GM20431 (cell line): Measurements from ENCODE around the gene NFX1.

Experiments used
- in situ Hi-C: fragments of 300-500 bp; cut with MseI, MboI; formaldehyde crosslinking; loops from one replicate; pipeline ENCODE4 v1.15.0; 2020; ENCODE audit warnings: low sequenced_read_pairs; ENCODE audit not compliant: unreplicated experiment

Gene NFX1

DNA sequence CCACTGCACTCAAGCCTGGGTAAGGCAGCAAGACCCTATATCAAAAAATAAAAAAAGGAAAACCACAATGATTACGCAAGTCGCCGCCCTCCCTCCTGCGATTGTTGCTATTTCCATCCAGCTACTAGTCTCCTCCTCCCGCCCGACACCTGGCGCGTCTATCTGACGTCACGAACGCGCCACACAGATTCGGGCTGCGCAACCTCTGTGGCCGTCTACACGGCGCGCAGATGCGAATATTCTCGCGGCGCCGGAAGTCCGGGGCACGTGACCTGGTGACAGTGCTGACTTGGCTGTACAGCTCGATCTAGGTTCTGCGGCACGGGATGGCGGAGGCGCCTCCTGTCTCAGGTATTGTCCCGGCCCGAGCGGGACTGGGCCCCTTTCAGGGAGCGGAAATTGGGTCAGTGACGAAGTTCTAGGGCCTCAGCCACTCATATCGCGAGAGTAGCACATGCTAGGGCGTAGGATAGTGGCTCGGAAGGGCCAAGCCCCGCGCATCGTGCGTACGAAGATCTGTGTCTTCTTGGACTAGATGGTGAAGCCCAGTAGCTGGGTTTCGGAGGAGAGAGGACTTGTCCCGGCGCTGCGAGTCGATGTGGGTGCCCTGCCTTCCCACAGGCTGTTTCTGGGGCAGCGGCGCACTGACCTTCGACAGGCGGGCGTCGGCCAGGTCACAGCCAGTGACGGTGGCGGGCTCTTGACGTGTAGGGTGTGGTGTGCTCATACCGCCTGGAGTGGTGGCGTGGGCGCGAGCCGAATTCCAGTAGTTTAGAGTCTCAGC lies at the start of gene NFX1:
Gene NFX1 (plus strand): TSS at position 270 of the 784 bp plus-strand sequence. CDS start 57 bp downstream, at position 327.
- in situ Hi-C loops: no loop called here

DNA sequence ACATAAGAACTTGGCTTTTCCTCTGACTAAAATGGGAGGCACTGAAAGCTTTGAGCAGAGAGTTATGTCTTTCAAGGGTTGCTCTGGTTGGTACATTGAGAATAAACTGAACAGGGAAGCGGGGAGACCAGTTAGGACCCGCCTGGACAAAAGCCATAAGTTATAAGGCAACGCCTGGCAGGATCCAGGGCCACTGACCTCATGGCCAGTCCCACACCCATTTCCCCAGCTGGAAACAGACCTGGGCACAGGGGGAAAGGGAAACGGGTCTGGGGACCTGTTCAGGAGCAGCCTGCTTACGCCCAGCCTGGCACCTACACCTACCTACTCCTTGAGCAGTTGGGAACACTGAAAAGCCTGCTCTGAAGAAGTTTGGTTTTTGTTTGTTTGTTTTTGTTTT lies 49.0 kb upstream of the NFX1 start:
- in situ Hi-C loops: no loop called here

DNA sequence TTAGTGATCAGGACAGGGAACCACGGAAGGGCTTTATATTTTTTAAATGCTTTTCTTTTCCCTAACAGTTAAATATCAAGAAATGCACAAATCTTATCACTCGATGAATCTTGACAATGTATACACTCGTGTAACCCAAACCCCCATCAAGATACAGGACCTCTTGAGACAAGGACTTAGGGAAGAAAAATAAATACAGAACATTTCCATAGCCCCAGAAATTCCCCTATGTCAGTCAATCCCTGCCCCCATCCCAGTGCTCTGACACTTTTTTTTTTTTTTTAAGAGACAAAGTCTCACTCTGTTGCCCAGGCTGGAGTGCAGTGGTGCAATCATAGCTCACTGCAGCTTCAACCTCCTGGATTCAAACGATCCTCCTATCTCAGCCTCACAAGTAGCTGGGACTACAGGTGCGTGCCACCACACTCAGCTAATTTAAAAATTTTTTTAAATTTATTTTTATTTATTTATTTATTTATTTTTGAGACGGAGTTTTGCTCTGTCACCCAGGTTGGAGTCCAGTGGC lies 47.6 kb upstream of the NFX1 start:
- in situ Hi-C loops: no loop called here

DNA sequence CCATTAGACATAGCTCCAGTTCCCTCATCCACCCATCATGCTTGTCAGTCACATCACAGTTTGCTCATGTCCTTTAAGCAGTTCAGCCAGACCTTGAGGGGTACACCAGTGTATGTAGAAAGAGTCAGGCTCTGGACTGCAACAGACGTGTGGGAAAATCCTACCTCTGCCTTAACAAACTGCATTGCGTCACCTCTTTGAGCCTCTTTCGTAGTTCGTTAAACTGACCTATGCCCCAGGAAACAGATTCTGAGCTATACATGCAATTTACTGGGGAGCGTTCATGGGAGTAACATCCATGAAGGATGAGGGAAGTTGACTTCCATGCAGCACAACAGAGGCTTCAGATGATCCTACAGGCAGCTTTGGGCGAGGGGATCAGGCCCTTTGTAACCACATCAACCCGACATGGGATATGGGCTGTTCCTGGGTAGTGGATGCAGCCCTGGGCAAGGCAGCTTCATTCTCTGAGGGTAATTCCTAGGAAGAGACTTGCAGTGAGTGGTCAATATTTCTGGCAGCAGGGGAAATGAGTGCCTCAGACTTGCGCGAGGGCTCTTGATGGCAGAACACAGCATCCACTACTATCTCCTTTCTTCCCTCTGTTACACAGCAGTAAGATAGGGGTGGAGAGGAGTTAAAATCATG lies 46.1 kb upstream of the NFX1 start:
- in situ Hi-C loops: no loop called here

DNA sequence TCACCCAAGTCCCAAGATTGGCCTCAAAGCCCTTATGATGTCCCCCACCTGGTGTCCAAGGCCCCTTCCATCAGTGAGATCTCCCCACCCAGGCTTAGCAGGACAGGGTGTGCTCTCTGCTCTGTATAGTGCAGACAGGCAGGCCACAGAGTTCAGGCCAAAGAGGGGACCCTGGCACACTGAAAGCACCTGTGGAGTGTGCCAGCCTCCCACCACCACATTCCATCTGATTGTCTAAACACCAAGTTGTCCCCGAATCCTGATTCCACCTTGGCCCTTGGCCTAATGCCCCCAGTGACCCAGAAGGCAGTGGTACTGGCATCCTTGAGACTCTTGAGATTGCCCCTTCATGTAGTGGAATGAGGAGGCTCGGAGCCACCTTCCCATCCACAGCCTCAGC lies 45.0 kb upstream of the NFX1 start:
- in situ Hi-C loops: no loop called here

DNA sequence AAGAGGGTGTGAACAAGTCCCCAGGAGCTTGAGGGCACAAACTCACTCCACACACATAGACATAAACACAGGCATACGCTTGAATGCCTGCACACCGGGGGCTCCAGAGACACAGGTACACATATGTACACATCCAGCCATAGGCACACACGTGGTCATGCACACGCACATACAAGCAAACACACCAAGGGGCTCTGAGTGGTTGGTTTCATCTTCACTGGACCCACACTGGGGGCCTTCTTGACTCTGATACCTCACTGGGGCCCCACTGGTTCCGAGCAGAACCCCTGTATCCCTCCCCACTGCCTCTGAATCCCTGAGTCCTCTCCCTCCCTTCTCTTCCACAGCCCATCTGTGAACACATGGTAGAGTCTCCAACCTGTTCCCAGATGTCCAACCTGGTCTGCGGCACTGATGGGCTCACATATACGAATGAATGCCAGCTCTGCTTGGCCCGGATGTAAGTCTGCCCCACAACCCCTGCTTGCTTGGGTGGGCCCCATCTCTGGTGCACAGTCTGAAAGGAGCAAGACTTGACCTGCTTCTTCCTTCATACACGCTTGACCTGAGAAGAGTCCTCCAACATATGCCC lies 44.0 kb upstream of the NFX1 start:
- in situ Hi-C loops: no loop called here

DNA sequence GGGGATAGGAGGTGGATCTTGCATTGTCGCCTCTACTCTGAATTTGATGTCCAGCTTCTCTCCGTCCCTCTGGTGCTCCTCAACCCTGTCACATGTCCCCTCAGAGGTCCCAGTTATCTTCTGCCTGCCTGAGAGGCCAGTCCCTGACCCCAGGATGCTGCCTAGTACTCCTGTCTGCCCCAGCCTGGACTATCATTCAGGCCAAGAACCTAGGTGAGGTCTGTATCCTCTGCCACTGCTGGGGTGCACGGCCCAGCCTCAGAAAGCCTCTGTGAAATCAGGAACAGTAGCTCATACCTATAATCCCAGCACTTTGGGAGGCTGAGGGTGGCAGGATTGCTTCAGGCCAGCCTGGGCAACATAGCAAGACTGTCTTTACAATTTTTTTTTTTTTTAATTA lies 41.7 kb upstream of the NFX1 start:
- in situ Hi-C loops: no loop called here

DNA sequence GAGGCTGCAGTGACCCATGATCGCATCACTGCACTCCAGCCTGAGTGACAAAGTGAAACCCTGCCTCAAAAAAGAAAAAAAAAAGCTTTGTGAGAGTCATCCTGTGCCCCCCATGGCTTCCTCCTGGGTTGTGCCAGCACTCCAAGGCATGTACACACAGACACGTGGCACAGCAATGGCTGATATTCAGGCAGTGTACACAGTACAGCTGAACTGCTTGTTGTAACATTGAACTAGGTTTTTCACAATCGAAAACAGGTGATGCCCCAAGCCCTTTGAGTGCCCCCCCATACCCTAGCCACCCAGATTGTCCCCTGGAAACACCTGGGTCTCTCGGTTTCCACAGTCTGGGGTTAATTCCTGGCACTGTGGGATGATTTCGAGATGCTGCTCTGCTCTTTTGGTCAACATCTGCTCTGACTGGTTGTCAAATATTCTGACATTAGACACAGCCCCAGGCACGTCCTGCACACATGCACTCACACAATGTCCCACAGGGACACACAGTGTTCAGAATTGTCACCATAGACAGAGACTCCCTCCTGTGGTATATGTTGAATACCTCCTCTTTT lies 41.1 kb upstream of the NFX1 start:
- in situ Hi-C loops: no loop called here

DNA sequence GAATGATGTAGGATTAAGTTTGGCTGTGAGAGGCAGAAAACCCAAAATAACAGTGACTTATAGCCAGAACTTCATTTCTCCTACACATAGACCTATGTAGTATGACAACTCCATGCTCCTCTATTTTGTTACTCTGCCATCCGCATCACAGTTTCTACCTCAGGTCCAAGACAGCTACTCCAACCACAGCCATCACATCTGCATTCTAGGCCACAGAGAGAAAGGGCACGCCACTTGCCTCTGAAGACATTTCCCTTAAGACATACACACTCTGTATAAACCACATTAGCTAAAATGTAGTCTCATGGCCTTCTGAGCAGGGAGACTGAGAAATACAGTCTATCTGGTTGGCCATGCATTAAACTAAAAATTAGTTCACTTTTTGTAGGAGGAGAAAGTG lies 40.3 kb upstream of the NFX1 start:
- in situ Hi-C loops: no loop called here

DNA sequence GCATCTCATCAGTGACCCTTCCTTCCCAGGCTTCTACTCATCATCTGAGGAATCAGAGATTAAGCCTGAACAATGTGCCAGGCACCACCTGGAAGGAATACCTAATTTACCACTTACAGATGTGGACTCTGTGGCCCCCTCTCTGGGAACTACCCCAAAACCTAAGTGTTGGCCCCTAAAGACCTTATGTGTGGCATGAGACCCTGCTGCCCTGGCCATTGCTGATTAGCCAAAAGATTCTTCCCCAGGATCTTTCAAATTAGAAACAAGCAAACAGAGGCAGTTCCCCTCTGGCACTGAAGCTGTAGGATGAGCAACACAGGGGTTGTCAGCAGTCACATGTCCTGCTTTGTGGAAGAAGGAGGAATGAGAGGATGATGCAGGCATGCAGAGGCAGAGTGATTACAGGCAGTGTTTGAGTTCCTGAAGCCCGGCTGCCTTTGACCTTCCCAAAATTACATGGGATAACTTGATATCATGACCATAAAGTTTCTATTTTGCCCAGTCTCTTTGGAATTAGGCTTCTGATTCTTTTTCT lies 39.8 kb upstream of the NFX1 start:
- in situ Hi-C loops: no loop called here

DNA sequence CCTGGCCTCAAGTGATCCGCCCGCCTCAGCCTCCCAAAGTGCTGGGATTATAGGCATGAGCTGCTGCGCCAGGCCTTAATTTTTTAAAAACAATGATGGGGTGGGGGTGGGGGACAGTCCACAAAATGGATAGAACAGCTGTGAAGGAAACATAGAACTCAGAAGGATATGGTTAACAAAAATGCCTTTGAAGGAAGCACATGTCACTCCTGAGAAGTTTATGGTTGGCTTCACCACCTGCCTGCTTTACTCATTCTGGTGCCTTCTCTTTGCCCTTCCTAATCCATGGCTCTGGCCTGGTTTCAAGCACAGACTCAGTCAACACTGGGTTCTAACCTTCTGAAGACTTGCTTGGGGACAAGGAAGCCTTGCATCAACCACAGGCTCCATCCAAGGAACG lies 36.1 kb upstream of the NFX1 start:
- in situ Hi-C loops: no loop called here

DNA sequence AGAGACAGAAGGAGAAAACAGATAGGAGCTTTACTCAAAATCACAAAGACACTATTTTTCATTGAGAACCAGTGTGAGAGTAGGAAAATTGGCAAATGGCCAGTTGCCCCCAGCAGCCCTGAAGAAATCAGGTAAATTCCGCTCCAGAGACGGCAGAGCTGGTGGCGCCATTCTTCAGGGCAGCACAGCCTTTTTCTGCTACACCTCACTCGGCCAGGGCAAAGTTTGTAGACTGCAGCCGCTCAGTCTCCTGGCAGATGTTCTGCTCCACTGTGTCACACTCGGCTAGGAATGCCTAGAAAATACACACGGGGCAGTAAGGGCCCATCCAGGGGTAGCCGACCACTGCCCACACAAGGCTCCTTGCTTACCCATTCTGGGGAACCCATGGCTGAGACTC lies 35.3 kb upstream of the NFX1 start:
- in situ Hi-C loops: no loop called here

DNA sequence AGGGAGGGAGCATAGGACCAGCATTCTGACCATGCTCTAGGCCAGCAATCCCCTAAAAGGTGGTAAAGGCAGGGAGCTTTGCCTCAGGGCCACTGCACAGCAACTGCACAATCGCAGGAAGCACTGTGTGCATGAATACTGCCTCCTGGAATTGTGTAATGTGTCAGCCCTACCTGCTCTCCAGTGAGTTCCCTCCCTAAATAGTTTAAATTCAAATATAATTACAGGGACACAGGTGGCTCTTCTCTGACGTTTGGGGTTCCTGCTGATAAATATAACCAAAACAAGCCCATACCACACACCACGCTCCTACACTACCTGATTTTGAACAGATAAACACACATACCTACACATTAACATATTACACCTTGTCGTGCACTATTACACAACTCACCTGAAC lies 34.8 kb upstream of the NFX1 start:
- in situ Hi-C loops: no loop called here

DNA sequence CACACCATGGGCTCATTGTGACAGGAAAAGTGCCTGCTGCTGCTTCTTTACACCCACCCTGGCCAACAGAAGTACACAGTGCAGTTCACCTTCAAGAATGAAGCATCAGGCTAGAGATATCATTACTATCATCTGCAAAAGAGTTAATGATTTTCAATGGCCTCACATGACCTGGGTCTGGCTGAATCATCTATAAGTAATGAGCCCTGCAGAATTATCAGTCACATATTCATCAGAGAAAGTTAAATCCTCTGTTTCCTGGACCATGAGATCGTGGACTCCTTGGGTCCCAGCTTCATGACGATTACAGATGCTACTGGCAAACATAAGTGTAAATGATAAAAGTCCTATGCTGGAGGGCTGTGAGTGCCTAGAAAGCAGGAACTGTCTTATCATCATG lies 34.1 kb upstream of the NFX1 start:
- in situ Hi-C loops: no loop called here

DNA sequence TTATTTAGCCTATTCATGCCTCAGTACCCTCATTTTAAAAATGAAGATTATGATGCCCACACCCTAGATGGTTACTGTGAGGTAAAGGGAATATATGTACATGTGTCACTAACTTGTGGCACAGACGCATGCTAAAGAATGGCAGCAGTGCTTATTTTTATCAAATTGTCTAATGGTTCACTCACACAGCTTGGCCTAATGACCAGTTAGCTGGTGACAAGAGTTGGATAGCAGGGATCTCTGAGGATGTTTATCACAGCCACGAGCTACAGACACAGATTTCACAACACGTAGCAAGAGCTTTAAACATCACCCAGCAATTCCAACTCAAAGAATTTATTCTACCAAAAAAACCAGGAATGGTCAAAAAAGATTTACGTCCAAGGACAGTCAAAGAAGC lies 33.0 kb upstream of the NFX1 start:
- in situ Hi-C loops: no loop called here

DNA sequence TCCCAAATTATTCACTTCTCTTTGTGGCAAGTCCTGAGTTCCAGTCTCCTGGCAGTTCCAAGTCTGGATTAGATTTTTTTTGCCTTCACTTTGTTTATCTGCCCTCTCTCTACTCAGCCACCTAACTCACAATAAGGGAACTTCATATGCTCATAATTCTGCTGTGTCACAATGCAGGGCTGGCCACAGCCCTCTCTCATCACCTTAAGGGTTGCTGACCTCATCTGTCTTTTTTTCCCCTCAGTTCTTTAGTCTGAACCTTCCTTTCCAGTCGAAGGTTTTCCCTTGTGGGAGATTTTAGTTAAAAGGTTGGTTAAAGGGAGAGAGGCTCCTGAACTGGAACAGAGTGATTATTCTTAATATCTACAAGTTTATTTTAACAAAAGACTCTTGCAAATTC lies 29.9 kb upstream of the NFX1 start:
- in situ Hi-C loops: no loop called here

DNA sequence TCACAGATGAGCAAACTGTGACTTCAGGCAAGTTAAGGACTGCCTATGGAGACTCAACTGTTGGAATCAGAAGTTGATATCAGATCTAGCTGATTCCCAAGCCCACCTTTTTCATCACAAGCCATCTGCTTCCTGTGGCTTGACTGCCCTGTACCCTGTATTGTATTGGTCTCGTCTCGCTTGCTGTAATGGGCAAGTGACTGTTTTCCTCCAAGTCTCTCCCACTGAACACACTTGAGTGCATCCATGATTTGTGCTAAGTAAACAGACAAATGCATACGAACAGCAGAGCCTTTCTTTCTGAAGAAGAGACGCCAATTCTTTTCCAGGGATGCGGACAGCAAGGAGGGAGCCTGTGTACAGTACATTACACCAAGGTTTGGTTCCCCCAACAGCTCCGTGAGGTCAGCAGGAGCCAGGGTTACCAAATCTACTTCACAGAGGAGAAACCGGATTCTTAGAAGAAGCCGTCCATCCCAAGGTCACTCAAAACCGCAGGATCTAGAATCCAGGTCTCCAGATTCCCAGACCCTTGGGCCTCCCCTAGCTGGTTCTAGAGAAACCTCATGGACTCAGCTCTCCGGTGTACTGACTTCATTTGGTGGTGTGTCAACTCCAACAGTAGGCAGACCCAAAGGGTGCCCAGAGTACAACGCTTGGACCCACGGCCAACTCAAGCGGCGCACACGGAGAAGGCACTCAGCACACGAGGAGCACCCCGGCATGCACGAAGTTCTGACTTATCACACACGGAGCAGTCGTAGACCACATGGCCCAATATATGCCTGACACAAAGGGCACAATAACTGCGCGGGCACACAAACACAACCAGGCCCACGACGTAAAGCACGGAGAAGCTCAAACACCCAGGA lies 26.9 kb upstream of the NFX1 start:
- in situ Hi-C loops: no loop called here

DNA sequence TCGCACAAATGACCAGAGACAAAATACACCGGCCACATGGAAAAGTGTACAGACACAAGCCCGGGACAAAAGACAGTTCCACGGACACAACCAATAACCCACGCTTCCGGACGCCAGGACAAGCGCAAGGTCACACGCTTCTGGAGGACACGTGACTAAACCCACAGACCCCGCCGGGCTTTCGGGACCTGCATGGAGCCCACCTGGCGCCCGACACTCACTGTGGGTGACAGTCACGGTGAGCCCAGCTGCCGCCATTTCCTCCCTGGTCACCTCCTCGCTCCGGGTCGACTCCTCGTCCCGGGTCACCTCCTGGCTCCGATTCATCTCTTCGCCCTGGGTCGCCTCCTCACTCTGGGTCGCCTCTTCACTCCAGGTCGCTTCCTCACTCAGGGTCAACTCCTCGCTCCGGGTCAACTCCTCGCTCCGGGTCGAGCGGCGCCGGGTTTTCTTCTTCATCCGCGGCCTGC lies 26.3 kb upstream of the NFX1 start:
- in situ Hi-C loops: no loop called here

DNA sequence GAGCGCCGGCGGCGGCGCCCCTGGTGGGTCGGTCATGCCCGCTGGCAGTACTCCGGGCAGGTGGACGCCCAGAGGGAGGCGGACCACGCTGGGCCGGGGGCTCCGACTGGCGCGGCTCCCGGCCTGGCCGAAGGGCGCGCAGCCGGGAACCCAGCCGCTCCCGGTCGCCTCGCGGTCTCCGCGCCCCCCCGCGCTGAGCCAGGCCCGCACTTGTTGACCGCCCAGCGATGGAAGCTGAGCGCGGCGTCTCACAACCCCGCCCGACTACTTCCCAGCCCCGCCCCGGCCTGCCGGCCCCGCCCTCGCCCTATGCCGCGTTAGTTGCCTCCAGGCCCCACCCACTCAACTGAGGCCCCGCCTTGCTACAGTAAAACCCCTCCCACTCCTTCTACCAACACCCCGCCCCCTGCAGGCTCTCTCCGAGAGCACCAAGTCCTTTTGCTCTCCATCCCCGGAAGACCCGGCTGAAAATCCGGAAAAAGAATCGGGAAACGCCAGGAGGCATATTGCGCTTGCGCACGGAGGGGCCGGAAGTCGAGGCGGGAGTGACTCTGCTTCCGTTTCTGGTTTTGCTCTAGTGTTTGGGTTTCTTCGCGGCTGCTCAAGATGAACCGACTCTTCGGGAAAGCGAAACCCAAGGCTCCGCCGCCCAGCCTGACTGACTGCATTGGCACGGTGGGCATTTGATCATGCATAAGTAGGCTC lies 25.7 kb upstream of the NFX1 start, which contains the start of the genes BAG1 and CHMP5:
Gene BAG1 (minus strand): TSS at position 236 of the 705 bp plus-strand sequence.
Gene CHMP5 (plus strand): TSS at position 577 of the 705 bp plus-strand sequence. CDS start 30 bp downstream, at position 607.
- in situ Hi-C loops: no loop called here
